Epithelial cell of proximal tubule (primary cell): Measurements from ENCODE around the gene TLCD1. TPM values are rescaled to one million over a fixed set of nuclear protein-coding genes. Genes with fewer than 3 reads are reported as not detected.

Experiments
- DNase-seq: peaks from one replicate; pipeline ENCODE4 v3.0.0-alpha.2; 2011; ENCODE audit warnings: low read depth
- H3K4me3 ChIP-seq: 2 replicates; pipeline ENCODE4 v1.5.1; 2011; ENCODE audit warnings: low read depth, mild to moderate bottlenecking, low read length
- total RNA-seq: library from RNA; depleted of rRNA; stranded (reverse); fragments of >200 nt; gene quantifications from 2 replicates; pipeline ENCODE4 v1.2.3, GENCODE V29; 2015
- TF ChIP-seq, protein P1 (sequence below): conservative IDR thresholded peaks from 2 replicates; pipeline ENCODE4 v1.5.1; 2012; ENCODE audit warnings: low read depth, mild to moderate bottlenecking, low read length

TLCD1 gene
- total RNA-seq, 1 donor from 2014 or later = 14.5 TPM

DNA sequence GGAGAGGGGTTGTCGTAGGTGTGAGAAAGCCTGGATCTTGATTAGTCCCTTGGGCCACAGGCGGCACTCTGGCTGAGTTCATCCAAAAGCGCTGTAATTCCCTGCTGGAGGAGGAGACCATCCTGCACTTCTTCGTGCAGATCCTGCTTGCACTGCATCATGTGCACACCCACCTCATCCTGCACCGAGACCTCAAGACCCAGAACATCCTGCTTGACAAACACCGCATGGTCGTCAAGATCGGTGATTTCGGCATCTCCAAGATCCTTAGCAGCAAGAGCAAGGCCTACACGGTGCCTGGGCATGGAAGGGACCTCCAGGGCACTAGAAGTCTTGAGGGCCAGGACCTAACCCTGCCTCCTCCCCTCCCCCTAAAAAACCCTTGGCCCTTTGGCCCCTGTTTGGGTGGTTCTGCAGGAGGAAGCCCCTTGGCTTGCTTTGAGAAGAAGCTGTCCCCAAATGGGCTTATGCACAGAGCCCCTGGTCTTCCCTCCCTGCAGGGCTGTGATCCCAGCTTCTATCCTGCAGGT, 8.7 kb upstream of the TLCD1 start:
- DNase-seq = no peak
- TF ChIP-seq, protein P1, sequence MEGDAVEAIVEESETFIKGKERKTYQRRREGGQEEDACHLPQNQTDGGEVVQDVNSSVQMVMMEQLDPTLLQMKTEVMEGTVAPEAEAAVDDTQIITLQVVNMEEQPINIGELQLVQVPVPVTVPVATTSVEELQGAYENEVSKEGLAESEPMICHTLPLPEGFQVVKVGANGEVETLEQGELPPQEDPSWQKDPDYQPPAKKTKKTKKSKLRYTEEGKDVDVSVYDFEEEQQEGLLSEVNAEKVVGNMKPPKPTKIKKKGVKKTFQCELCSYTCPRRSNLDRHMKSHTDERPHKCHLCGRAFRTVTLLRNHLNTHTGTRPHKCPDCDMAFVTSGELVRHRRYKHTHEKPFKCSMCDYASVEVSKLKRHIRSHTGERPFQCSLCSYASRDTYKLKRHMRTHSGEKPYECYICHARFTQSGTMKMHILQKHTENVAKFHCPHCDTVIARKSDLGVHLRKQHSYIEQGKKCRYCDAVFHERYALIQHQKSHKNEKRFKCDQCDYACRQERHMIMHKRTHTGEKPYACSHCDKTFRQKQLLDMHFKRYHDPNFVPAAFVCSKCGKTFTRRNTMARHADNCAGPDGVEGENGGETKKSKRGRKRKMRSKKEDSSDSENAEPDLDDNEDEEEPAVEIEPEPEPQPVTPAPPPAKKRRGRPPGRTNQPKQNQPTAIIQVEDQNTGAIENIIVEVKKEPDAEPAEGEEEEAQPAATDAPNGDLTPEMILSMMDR = no peak
- no peak overlapping the region for H3K4me3 ChIP-seq

DNA sequence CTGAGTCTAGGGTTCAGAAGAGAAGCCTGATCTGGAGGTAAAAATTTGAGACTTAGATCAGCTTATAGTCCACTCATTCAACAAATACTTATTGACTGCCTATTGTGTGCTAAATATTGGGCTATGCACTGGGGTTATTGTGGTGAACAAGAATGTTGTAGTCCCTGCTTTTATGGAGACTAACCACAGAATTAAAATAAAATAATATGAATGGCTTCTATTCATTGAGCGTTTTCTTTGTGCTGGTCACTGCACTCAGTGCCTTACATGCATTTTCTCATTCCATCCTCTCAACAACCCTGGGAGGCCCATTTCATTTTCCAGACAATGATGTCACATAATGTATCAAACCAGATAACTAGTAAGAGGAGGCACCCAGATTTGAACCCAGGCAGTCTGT, 7.3 kb upstream of the TLCD1 start:
- TF ChIP-seq, protein P1 = no peak
- DNase-seq = no peak
- H3K4me3 ChIP-seq = no peak overlapping the region

DNA sequence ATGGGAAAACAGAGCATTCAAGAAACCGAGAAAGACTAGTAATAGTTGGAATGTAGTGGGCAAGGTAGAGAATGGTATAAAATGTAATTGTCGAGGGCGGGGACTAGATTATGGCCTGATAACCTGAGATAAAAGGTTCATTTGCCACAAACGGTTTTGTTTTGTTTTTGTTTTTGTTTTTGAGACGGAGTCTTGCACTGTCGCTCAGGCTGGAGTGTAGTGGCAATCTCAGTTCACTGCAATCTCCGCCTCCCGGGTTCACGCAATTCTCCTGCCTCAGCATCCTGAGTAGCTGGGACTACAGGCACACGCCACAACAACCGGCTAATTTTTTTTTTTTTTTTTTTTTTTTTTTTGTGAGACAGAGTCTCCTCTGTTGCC, 3.9 kb upstream of the TLCD1 start:
- TF ChIP-seq, protein P1 = no peak
- DNase-seq = no peak

DNA sequence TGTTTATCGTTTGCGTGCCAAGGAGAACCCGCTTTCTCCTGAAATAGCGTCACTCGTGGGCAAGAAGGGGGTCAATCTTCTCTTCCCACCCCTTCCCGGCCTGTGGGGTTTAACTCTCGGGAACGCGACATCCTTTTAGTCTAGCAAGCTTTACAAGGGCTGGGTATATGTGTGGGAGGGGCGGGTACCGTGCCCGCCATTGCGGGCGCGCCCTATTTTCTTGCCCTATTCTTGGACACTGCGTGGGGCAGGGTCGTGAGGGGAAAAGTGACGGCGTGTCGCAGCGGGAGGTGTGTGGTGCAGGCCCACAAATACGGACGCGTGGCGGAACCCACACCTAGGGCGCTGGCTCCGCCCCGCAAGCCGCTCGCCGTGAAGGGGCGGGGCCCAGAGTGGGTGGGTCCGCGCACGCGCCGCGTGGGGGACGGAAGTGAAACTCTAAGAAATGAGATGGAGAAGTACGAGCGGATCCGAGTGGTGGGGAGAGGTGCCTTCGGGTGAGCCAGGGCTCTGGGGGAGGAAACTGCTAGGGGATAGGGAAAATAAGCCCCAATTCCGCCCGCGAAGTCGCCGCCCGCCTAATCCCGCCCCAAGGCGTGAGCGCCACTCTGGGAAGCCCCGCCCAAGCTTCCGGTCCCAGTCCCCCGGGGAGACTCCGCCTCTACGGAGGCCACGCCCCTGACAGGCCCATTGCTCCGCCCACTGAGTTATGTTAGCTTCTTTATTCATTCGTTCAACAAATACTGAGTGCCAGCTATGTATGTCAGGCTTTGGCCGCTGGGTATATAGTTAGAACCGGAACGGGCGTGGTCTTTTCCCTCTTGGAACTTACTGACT, 2.5 kb upstream of the TLCD1 start, which contains the start of gene NEK8:
NEK8 (plus strand) TSS at position 425 of the 837 bp plus-strand sequence; CDS start at position 451, 26 bp downstream.
- TF ChIP-seq, protein P1 = no peak
- no peak for DNase-seq
- H3K4me3 ChIP-seq = peak within 1 kb of the TSS; percentile 67

More for the DNA sequence above, 3.9 kb upstream of the TLCD1 start:
- H3K4me3 ChIP-seq = no peak overlapping the region

DNA sequence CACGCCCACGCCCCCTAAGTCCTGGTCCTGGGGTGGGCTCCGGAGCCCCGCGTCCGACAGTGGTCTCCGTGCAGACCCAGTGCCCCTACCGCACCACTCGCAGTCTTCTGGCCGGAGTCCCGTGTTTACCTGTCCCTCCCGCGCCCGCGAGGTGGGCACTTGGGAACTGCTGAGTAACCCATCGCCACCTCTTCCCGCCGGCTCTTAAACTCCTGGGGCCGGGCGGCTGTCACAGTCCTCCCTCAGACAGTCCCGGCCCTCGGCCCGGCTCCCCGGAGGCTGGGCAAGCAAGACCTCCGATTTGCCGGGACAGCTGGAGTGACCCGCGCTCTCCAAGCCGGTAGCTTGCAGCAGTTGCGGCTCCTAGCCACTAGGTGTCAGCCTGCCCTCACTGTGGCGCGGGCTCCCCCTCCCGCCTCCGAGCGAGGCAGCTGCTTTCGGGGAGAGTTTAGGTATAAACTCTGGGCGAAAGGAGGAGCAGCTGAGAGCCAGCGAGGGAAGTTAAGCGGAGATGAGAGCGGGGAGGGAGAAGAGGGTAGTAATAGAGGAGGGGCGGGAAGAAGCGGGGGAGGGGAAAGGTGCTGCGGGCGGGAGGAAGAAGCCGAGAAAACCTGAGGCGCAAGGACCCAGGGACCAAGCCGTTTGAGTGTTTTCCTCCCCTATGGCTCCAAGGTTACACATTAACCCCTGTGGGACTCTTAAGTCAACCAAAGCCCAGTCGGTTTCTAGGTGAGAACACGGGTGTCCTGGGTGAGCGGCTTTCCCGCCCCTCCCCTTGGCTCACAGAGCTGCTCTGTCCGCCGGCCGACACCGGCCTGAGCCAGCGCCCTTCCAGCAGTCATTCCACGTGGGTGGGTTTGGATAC, 826 bp upstream of the TLCD1 start:
- TF ChIP-seq, protein P1 = peak; percentile 96
- H3K4me3 ChIP-seq = peak overlapping the region; percentile 67
- DNase-seq = peak; percentile 91

DNA sequence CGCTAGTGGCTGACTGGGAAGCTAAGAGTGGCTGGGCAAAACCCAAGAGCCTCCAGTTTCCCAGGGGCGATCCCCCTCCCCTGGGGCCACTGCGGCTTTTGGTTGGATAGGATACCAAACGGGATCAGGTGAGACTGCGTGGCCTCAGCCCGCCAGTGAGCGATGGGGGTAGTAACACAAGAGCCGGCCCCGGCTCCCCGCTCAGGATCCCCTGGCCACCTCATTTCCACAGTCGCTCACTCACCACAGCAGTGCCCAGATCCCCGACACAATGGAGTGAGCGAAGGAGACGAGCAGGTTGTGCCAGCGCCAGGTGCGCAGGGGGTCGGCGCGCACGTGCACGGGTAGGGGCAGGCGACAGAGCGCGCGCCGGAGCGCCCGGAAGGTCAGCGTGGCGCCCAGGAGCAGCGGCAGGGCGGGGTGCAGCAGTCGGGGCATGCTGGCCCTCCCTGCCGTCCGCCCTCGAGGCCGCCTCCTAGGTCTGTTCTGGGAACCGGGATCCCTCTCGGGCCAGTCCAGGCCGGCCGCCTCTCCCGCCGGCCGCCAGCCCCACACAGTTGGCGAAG, 290 bp downstream of the TLCD1 start:
- no peak for DNase-seq
- TF ChIP-seq, protein P1 = no peak

More for the DNA sequence above, 290 bp downstream of the TLCD1 start:
- peak overlapping the region; percentile 67 for H3K4me3 ChIP-seq
